GM12878 (cell line): ENCODE data around the gene DMD. TPM values are rescaled to one million over a fixed set of nuclear protein-coding genes. Genes with fewer than 3 reads are reported as not detected.

Experiments
- ATAC-seq: fragments of 200-7000 bp; cut with Tn5 transposase; 3 replicates; pipeline ENCODE4 v1.9.1; 2020; ENCODE audit warnings: mild to moderate bottlenecking, moderate library complexity
- BruUV-seq: library from RNA; stranded (reverse); fragments of 400-500 nt; replicated peaks from 2 replicates; lab custom pipeline; 2021; lab: Mats Ljungman, UMichigan
- CTCF ChIA-PET: fragments of 300-600 bp; sonication (Branson Sonifier 250); formaldehyde crosslinking; extraction: SDS; loops from one replicate; lab custom pipeline; 2021; ENCODE audit warnings: inconsistent platforms; lab: Yijun Ruan, JAX
- POLR2A ChIA-PET: fragments of 350-600 bp; formaldehyde crosslinking; extraction: SDS; loops from one replicate; lab custom pipeline; 2021; ENCODE audit warnings: inconsistent platforms; lab: Charles Lee
- RAD21 ChIA-PET: fragments of 300-600 bp; sonication (Branson Sonifier 250); formaldehyde crosslinking; loops from one replicate; lab custom pipeline; 2023; ENCODE audit warnings: antibody characterized with exemption; ENCODE audit not compliant: unreplicated experiment; lab: Charles Lee
- SMC1A ChIA-PET: fragments of 300-600 bp; sonication (Branson Sonifier 250); formaldehyde crosslinking; loops from one replicate; lab custom pipeline; 2023; ENCODE audit not compliant: unreplicated experiment, uncharacterized antibody; lab: Charles Lee
- DNase-seq: peaks from one replicate; pipeline ENCODE4 v3.0.0-alpha.2; 2011; ENCODE audit warnings: low read depth, low spot score
- FAIRE-seq: peaks from 3 replicates; lab custom pipeline; 2011; peaks lifted over from hg19 to GRCh38; lab: Jason Lieb, UNC
- H2AFZ ChIP-seq: 2 replicates; pipeline ENCODE4 v1.6.0; 2011; ENCODE audit warnings: low read depth, low read length, control low read depth; ENCODE audit not compliant: control insufficient read depth
- H3K27ac ChIP-seq: 2 replicates; pipeline ENCODE4 v1.5.1; 2011; ENCODE audit warnings: control low read depth; ENCODE audit not compliant: control insufficient read depth, insufficient read depth
- H3K27me3 ChIP-seq, 2 experiments: replicated peaks in 1 of 2; 2 replicates each; pipeline versions ENCODE4 v1.6.0 to v1.6.1; 2011; ENCODE audit warnings: low read length in 1 of 2; ENCODE audit not compliant: control insufficient read depth in 2 of 2, insufficient read depth in 2 of 2
- H3K36me3 ChIP-seq, 2 experiments: 2 replicates each; pipeline ENCODE4 v1.5.1; 2011; ENCODE audit warnings: low read length in 1 of 2; ENCODE audit not compliant: control insufficient read depth in 2 of 2, insufficient read depth in 2 of 2
- H3K4me1 ChIP-seq: 2 replicates; pipeline ENCODE4 v1.6.1; 2011; ENCODE audit warnings: mild to moderate bottlenecking, low read length, moderate library complexity, mixed read lengths; ENCODE audit not compliant: control insufficient read depth, insufficient read depth
- H3K4me2 ChIP-seq: 2 replicates; pipeline ENCODE4 v1.6.0; 2011; ENCODE audit warnings: control low read depth; ENCODE audit not compliant: control insufficient read depth, insufficient read depth
- H3K4me3 ChIP-seq: fragments of 200-600 bp; sonication (generic); 2 replicates; pipeline ENCODE4 v1.5.1; 2016
- H3K79me2 ChIP-seq: 2 replicates; pipeline ENCODE4 v1.6.0; 2011; ENCODE audit warnings: low read length; ENCODE audit not compliant: control insufficient read depth, insufficient read depth
- H3K9ac ChIP-seq: 2 replicates; pipeline ENCODE4 v1.8.0; 2011; ENCODE audit warnings: low read length, control low read depth, mixed read lengths; ENCODE audit not compliant: control insufficient read depth, insufficient read depth
- H3K9me3 ChIP-seq: replicated peaks from 3 replicates; pipeline ENCODE4 v1.5.1; 2011; ENCODE audit warnings: mild to moderate bottlenecking, low read length; ENCODE audit not compliant: control insufficient read depth, insufficient read depth
- H4K20me1 ChIP-seq: 2 replicates; pipeline ENCODE4 v1.6.0; 2011; ENCODE audit not compliant: control insufficient read depth, insufficient read depth
- ATF3 ChIP-seq: IDR thresholded peaks from 2 replicates; pipeline ENCODE4 v1.6.1; 2011; ENCODE audit warnings: low read depth, mild to moderate bottlenecking, low read length, moderate library complexity, borderline replicate concordance; ENCODE audit errors: extremely low read depth
- ESRRA ChIP-seq: IDR thresholded peaks from 2 replicates; pipeline ENCODE4 v1.6.1; 2012; ENCODE audit warnings: mild to moderate bottlenecking, low read length, improper control_type of control experiment
- JUNB ChIP-seq: IDR thresholded peaks from 2 replicates; pipeline ENCODE4 v1.6.1; 2016; ENCODE audit warnings: antibody characterized with exemption, mild to moderate bottlenecking
- JUND ChIP-seq: IDR thresholded peaks from 2 replicates; pipeline ENCODE4 v1.6.1; 2012; ENCODE audit warnings: low read depth, mild to moderate bottlenecking, low read length, improper control_type of control experiment, moderate library complexity
- MEF2A ChIP-seq: IDR thresholded peaks from 2 replicates; pipeline ENCODE4 v1.6.1; 2011; ENCODE audit warnings: low read depth, mild to moderate bottlenecking, low read length, moderate library complexity; ENCODE audit not compliant: insufficient read depth
- MEF2B ChIP-seq: fragments of 450-650 bp; IDR thresholded peaks from 2 replicates; pipeline ENCODE4 v1.6.1; 2018; ENCODE audit warnings: mild to moderate bottlenecking, moderate library complexity; ENCODE audit not compliant: partially characterized antibody, poor library complexity, severe bottlenecking
- NR2C2 ChIP-seq: IDR thresholded peaks from 2 replicates; pipeline ENCODE4 v1.6.1; 2011; ENCODE audit warnings: borderline replicate concordance, low read depth; ENCODE audit not compliant: control insufficient read depth, insufficient read length
- RELB ChIP-seq: fragments of 450-650 bp; IDR thresholded peaks from 2 replicates; pipeline ENCODE4 v1.6.1; 2017; ENCODE audit warnings: low read depth, mild to moderate bottlenecking, moderate library complexity
- TARDBP ChIP-seq: IDR thresholded peaks from 2 replicates; pipeline ENCODE4 v1.6.1; 2016; ENCODE audit warnings: borderline replicate concordance
- ZBTB40 ChIP-seq: fragments of 450-650 bp; IDR thresholded peaks from 2 replicates; pipeline ENCODE4 v1.6.1; 2016; ENCODE audit warnings: mild to moderate bottlenecking, moderate library complexity, borderline replicate concordance
- WGBS: methylation state at CpG from one replicate; pipeline ENCODE4 v1.1.6; 2016; ENCODE audit warnings: low lambda C conversion rate; ENCODE audit not compliant: insufficient replicate concordance, insufficient coverage; ENCODE audit errors: missing lambda C conversion rate; 5-methylcytosine and 5-hydroxymethylcytosine counted together
- in situ Hi-C: fragments of 300-500 bp; cut with MboI; formaldehyde crosslinking; loops from 9 replicates; pipeline ENCODE4 v1.14.3; 2018; ENCODE audit warnings: mixed read lengths
- intact Hi-C: fragments of 100-400 bp; cut with micrococcal nuclease; formaldehyde crosslinking; loops from one replicate; pipeline ENCODE4 v1.14.2; 2022; ENCODE audit not compliant: unreplicated experiment
- polyA plus RNA-seq, 11 experiments: library from polyadenylated mRNA; depleted of rRNA in 4 of 11; unstranded in 6 of 11; stranded (reverse) in 5 of 11; fragments of >200 nt; fragmentation: Nextera tagmentation in 4 of 11; fragmentation: Illumina TruSeq in 1 of 11; extraction: Ambion mirVana in 4 of 11; extraction: Trizol in 1 of 11; gene quantifications; 1 replicate in 1 of 11; 2 replicates in 10 of 11; pipeline versions ENCODE4 v1.2.1 to v1.2.3, GENCODE V29; 2011 to 2016; ENCODE audit warnings: inconsistent platforms in 2 of 11, missing spikeins in 2 of 11, low read depth in 1 of 11
- total RNA-seq, 4 experiments: library from RNA; depleted of rRNA in 3 of 4; stranded (reverse); fragments of >200 nt in 3 of 4; fragmentation: Illumina TruSeq in 1 of 4; extraction: Trizol in 1 of 4; gene quantifications; 2 replicates each; pipeline versions ENCODE4 v1.2.1 to v1.2.3, GENCODE V29; 2013 to 2021

DMD gene
- total and polyA plus RNA-seq, 10 of the 15 experiments (the other 5 are each of a cell fraction or from before 2014, with no cell fraction given): 1.4 to 24.3 (median 4.3) TPM

GRCh38 chrX:32448945-32449344, 762.4 kb downstream of the DMD start:
- ChIA-PET CTCF (interaction anchor here (0.7 to 2.3 kb wide), 5 partner anchors 14 to 82 kb away, joined by 3 to 6 read pairs (median 4); no protein-coding TSS in a partner anchor), POLR2A (no interaction called here), SMC1A (interaction anchor here (0.6 to 2.0 kb wide), 10 partner anchors 11 to 958 kb away, joined by 3 to 6 read pairs (median 3); no protein-coding TSS in a partner anchor), RAD21 (interaction anchor here (1.3 kb wide), 1 partner anchor 29 kb away, joined by 3 read pairs; no protein-coding TSS in a partner anchor)
- 0% methylated on average over 2 of the region's 2 CpGs for WGBS
- intact Hi-C loops (no loop called here), in situ Hi-C loops (no loop called here)
- no peak overlapping the region for H3K4me3 ChIP-seq
- DNase-seq (peak; percentile 23), ATAC-seq (peak; percentile 79), FAIRE-seq (no peak)
- BruUV-seq: no TSS peak
- no peak overlapping the region for H3K4me2 ChIP-seq
- no peak for TF ChIP-seq TARDBP
- TF ChIP-seq JUNB: peak; percentile 52; the same call in 1 of the 2 replicates
- TF ChIP-seq MEF2A: peak; percentile 75
- TF ChIP-seq MEF2B: peak; percentile 71
- H2AFZ ChIP-seq: no peak overlapping the region
- no peaks in the 10 kb centered on the region for H3K9me3 ChIP-seq
- no peaks in the 10 kb centered on the region for H3K79me2 ChIP-seq
- no peaks in the 10 kb centered on the region for H3K27me3 ChIP-seq
- H4K20me1 ChIP-seq: no peaks in the 10 kb centered on the region
- no peak overlapping the region for H3K9ac ChIP-seq
- peaks cover 17% of the 10 kb centered on the region for H3K4me1 ChIP-seq
- H3K36me3 ChIP-seq: no peaks in the 10 kb centered on the region
- 0 out of 2 replicates have a peak overlapping the region, but pooled peaks have one; percentile 33 for H3K27ac ChIP-seq

GRCh38 chrX:32448320-32448719, 763.0 kb downstream of the DMD start:
- Histone ChIP-seq H3K27ac (peak overlapping the region; percentile 33; the same call in 1 of the 2 replicates), H3K9me3 (no peaks in the 10 kb centered on the region), H2AFZ (no peak overlapping the region), H3K9ac (no peak overlapping the region), H3K4me3 (no peak overlapping the region), H3K79me2 (no peaks in the 10 kb centered on the region), H3K36me3 (no peaks in the 10 kb centered on the region), H3K4me1 (peaks cover 19% of the 10 kb centered on the region), H3K4me2 (peak overlapping the region; percentile 38), H3K27me3 (no peaks in the 10 kb centered on the region), H4K20me1 (no peaks in the 10 kb centered on the region)
- FAIRE-seq (peak; percentile 86), DNase-seq (peak; percentile 74), ATAC-seq (peak; percentile 99)
- ChIA-PET POLR2A (no interaction called here), RAD21 (interaction anchor here (1.3 kb wide), 1 partner anchor 29 kb away, joined by 3 read pairs; no protein-coding TSS in a partner anchor), SMC1A (interaction anchor here (0.8 to 2.0 kb wide), 8 partner anchors 9 to 958 kb away, joined by 3 to 6 read pairs (median 3); no protein-coding TSS in a partner anchor), CTCF (interaction anchor here (1.0 to 2.3 kb wide), 5 partner anchors 13 to 82 kb away, joined by 3 to 6 read pairs (median 5); no protein-coding TSS in a partner anchor)
- WGBS: 0% methylated on average over 1 of the region's 1 CpG
- in situ Hi-C loops: no loop called here
- intact Hi-C loops: no loop called here
- BruUV-seq: no TSS peak
- no peak for TF ChIP-seq NR2C2
- TF ChIP-seq ATF3: no peak
- no peak for TF ChIP-seq ZBTB40
- TF ChIP-seq RELB: peak; percentile 58; the same call in 1 of the 2 replicates
- TF ChIP-seq ESRRA: no peak
- no peak for TF ChIP-seq JUND
